Prostate gland (tissue), 2 donors: ENCODE data around the gene PRR5.

ENCODE experiments used
- POLR2A ChIP-seq: fragments of 450-650 bp; IDR thresholded peaks from one replicate; pipeline ENCODE4 v1.6.1; 2016; ENCODE audit warnings: antibody characterized with exemption, mild to moderate bottlenecking
- TF ChIP-seq, protein P1 (sequence below), 4 experiments: fragments of 200-600 bp in 2 of 4; fragments of 450-650 bp in 2 of 4; sonication (generic) in 2 of 4; IDR thresholded peaks; 1 replicate in 3 of 4; 2 replicates in 1 of 4; pipeline ENCODE4 v1.5.1; 2016 to 2019; ENCODE audit warnings: antibody characterized with exemption in 4 of 4, mild to moderate bottlenecking in 2 of 4, moderate library complexity in 2 of 4

GRCh38 chr22:44758344-44758973 is 56.5 kb downstream of the PRR5 start:
- TF ChIP-seq, protein P1, sequence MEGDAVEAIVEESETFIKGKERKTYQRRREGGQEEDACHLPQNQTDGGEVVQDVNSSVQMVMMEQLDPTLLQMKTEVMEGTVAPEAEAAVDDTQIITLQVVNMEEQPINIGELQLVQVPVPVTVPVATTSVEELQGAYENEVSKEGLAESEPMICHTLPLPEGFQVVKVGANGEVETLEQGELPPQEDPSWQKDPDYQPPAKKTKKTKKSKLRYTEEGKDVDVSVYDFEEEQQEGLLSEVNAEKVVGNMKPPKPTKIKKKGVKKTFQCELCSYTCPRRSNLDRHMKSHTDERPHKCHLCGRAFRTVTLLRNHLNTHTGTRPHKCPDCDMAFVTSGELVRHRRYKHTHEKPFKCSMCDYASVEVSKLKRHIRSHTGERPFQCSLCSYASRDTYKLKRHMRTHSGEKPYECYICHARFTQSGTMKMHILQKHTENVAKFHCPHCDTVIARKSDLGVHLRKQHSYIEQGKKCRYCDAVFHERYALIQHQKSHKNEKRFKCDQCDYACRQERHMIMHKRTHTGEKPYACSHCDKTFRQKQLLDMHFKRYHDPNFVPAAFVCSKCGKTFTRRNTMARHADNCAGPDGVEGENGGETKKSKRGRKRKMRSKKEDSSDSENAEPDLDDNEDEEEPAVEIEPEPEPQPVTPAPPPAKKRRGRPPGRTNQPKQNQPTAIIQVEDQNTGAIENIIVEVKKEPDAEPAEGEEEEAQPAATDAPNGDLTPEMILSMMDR (IDR thresholded peaks at IDR 0.05): no peak
- TF ChIP-seq POLR2A: no peak
